GM18951 (cell line): Measurements from ENCODE around the gene RAD23A.
"Not testable (repeated sequence)": the region's sequence is repeated elsewhere in the genome, so short reads cannot be mapped to it uniquely, and the experiment has no call there.

Experiments
- POLR2A ChIP-seq: IDR thresholded peaks from 4 replicates; pipeline ENCODE4 v1.6.1; 2011; ENCODE audit warnings: mild to moderate bottlenecking; ENCODE audit not compliant: insufficient read length, insufficient read depth; ENCODE audit errors: extremely low read depth
- in situ Hi-C: fragments of 300-500 bp; cut with MboI; formaldehyde crosslinking; loops from one replicate; pipeline ENCODE4 v1.12.0; 2022; ENCODE audit warnings: low sequenced_read_pairs, mixed read lengths, inconsistent platforms; ENCODE audit not compliant: unreplicated experiment

The RAD23A gene

DNA sequence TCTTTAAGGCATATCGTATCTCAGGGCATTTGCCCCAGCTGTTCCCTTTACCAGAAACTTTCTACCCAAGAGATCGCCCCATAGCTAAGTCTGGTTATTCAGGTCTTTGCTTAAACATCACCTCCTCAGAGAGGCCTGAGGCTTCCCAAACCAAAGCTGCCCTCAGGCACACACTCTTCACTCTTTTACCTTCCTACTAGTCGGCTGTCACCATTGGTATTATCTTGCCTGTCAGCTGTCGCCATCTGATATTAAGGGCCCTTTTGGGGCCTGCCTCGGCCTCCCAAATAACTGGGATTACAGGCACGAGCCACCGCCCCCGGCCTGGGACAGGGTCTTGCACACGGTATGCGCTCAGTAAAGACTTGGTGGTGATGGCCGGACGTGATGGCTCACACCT is 10.3 kb downstream of the RAD23A start:
- TF ChIP-seq POLR2A, result no peak
- in situ Hi-C loops, result no loop called here

DNA sequence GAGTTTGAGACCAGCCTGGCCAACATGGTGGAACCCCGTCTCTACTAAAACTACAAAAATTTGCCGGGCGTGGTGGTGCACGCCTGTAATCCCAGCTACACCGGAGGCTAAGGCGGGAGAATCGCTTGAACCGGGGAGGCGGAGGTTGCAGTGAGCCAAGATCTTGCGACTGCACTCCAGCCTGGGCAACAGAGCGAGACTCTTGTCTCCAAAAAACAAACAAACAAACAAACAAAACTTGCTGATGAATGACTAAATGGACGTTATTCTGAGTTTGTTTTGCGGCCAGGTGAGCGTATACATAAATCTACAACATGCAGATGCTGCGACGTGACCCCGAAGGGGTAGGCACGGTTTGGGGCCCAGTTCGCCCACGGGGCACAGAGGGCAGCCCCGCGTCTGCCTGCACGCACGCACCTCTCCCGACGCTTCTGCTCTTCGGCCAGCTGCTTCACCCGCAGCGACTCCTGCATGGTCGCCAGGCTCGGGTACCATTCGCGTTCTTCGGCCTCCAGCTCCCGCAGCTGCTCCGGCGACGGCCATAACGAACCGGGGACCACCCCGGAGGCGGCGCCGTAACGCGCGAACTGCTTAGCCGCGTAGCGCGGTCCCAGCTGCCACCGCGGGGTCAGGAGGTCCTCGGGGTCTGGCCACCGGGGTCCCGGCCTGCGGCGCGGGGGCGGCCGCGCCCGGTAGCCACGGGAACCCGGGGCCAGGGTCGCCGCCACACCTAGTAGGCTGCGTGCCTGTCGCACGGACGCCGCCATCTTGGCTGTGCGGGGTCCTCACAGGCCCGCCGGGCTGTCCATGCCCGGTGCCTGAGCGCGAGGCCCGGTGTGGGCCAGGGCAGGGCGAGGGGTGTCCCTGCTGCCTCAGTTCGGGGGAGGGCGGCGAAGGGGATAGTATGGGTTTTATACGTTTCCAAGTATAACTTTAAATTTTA is 11.1 kb downstream of the RAD23A start, which contains the start of gene GADD45GIP1:
Gene GADD45GIP1, minus strand, starts transcription at position 778 of the 943 bp plus-strand sequence. Its CDS starts 11 bp downstream, at position 767.
- peak; percentile 97 for TF ChIP-seq POLR2A

DNA sequence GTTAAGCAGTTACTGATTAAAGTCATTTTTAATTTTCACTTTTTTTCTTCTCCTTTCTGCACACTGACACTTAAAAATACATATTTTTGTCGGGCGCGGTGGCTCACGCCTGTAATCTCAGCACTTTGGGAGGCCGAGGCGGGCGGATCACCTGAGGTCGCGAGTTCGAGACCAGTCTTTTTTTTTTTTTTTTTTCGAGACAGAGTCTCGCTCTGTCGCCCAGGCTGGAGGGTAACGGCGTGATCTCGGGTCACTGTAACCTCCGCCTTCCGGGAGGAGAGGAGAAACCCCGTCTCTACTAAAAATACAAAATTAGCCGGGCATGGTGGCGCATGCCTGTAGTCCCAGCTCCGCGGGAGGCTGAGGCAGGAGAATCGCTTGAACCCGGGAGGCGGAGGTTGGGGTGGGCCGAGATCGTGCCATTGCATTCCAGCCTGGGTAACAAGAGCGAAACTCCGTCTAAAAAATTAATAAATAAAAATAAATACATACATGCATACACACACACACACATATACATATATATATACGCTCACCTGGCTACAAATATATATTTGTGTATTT is 11.8 kb downstream of the RAD23A start:
- in situ Hi-C loops, result not testable (repeated sequence)

More for the DNA sequence above, 11.1 kb downstream of the RAD23A start, which contains the start of gene GADD45GIP1:
- in situ Hi-C loops, result no loop called here

DNA sequence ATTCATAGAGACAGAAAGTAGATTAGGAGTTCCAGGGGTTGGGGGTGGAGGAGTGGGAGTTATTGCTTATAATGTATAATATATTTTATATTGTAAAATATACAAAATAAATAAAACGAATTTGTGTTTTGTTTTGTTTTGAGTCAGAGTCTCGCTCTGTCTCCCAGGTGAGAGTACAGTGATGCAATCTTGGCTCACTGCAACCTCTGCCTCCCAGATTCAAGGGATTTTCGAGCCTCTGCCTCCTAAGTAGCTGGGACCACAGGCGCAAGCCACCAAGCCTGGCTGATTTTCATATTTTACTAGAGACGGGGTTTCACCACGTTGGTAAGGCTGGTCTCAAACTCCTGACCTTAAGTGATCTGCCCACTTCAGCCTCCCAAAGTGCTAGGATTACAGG is 13.8 kb downstream of the RAD23A start:
- no peak for TF ChIP-seq POLR2A
- in situ Hi-C loops, result no loop called here

DNA sequence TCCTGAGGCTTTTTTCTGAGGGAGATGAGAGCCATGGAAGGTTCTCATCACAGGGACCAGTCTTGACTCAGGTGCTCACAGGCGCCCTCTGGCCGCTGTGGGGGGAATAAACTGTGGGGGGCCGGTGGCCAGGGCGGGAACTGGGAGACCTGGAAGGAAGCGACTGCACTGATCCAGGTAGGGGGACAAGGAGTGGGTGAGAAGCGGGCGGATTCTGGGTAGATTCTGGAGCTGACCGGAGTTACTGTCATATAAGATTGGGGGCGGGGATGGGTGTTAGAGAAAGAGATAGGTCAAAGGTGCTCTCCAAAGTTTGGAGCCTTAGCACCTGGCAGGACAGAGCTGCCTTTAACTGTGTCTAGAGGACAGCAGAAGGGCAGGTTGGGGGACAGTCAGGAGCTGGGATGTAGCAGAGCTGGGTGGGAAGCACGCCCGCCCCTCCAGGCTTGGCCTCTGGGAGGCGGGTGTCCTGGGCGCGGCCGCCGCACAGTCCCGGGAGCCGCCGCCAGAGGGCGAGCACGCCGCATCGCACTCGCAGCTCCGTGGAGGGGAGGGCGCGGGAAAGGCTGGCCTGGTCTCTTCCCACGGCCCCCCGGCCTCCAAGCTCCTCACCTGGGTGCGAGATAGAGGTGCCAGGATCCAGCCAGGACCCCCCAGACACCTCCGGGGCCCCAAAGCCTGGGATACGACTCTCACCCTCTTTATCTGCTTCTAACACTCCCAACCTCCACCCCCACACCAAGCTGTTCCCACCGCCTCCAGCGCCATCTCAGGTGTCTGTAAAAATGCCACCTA is 19.6 kb downstream of the RAD23A start:
- in situ Hi-C loops, result no loop called here
- peak; percentile 24 for TF ChIP-seq POLR2A

DNA sequence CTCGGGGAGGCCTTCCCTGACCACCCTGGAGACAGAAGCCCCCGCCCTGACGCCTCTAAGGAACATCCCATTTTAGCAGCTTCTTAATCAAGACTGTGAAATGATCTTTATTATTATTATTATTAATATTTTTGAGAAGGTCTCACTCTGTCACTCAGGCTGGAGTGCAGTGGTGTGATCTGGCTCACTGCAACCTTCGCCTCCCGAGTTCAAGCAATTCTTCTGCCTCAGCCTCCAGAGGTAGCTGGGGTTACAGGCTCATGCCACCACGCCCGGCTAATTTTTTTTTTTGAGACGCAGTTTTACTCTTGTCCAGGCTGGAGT is 20.1 kb downstream of the RAD23A start:
- TF ChIP-seq POLR2A, result no peak
- in situ Hi-C loops, result no loop called here

DNA sequence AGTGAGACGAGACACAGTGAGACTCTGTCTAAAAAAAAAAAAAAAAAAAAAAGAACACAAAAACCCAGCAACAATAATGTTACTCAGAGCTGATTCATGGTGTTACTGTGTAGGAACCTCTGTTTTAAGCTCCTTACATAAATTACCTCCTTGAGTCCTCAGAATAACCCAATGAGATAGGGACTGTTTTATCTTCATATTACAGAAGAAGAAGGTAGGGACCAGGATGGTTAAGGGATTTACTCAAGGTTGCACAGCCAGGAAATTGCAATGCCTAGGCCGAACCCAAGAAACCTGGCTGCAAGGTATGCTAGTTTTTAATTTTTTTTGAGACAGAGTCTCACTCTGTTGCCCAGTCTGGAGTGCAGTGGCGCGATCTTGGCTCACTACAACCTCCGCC is 22.2 kb downstream of the RAD23A start:
- in situ Hi-C loops, result no loop called here
- TF ChIP-seq POLR2A, result no peak

DNA sequence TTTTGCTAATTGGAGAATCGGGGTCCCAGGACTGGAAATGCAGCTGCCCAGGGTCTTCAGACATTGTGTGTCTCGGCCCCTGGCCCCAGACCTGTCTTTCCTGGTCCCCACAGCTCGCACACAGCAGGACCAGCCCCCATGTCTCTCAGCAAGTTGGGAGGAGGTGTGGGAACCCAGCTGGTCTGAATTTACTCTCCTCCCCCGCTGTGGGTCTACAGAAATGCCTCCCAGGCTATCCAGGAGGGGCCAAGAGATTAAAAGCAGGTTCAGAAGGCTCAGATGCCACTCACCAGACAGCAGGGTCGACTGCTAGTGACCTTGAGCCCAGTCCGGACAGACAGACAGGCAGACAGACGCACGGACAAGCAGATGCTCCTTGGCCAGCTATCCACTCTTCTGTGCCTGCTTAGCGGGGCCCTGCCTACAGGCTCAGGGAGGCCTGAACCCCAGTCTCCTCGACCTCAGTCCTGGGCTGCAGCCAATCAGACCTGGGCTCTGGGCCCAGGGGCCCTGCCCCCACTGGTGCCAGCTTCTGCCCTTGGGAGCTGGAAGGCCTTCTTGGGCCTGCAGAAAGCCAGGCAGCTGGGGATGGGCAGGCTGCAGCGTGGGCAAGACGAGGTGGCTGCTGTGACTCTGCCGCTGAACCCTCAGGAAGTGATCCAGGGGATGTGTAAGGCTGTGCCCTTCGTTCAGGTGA is 23.8 kb downstream of the RAD23A start, which contains the start of gene DAND5:
Gene DAND5, plus strand, starts transcription at position 285 of the 697 bp plus-strand sequence. Its CDS starts 85 bp downstream, at position 370.
- no peak for TF ChIP-seq POLR2A
- in situ Hi-C loops, result no loop called here

DNA sequence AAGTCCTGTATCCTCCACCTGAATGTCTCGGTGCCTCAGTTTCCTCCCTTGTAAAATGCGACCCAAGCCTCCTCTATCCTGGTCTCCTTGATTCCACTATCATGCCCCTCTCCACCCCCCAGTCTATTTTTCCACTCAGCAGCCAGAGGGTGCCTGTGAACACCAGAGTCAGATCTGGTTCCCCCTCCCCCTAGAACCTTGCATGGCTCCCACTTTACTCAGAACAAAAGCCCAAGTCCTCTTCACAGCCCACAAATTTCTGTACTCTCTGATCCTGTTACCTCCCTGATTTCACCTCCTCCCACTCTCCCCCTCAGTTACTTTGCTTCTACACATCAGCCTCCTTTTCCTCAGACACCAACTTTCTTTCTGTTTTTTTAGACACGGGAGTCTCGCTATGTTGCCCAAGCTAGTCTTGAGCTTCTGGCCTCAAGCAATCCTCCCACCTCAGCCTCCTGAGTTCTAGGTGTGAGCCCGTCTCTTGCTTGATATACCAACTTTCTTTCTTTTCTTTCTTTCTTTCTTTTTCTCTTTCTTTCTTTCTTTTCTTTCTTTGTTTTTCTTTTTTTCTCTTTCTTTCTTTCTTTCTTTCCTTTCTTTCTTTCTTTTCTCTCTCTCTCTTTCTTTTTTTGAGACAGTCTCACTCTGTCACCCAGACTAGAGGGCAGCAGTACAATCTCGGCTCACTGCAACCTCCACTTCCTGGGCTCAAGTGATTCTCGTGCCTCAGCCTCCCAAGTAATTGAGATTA is 24.6 kb downstream of the RAD23A start:
- in situ Hi-C loops, result no loop called here
- no peak for TF ChIP-seq POLR2A

DNA sequence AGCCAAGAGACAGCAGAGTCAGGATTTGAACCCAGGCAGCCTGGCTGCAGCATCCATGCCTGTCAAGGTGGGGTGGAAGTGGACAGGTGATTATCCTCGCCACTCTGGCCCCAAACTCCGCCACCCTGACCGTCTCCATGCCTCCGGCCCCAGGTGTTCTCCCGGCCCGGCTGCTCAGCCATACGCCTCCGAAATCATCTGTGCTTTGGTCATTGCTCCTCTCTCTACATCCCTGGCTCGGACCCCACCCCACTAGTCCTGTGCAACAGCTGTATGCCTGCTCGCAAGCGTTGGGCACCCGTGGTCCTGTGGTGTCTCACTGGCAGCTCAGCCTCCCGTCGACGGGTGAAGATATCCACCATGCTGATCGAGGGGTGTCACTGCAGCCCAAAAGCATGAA is 27.6 kb downstream of the RAD23A start:
- in situ Hi-C loops, result no loop called here
- TF ChIP-seq POLR2A, result no peak

DNA sequence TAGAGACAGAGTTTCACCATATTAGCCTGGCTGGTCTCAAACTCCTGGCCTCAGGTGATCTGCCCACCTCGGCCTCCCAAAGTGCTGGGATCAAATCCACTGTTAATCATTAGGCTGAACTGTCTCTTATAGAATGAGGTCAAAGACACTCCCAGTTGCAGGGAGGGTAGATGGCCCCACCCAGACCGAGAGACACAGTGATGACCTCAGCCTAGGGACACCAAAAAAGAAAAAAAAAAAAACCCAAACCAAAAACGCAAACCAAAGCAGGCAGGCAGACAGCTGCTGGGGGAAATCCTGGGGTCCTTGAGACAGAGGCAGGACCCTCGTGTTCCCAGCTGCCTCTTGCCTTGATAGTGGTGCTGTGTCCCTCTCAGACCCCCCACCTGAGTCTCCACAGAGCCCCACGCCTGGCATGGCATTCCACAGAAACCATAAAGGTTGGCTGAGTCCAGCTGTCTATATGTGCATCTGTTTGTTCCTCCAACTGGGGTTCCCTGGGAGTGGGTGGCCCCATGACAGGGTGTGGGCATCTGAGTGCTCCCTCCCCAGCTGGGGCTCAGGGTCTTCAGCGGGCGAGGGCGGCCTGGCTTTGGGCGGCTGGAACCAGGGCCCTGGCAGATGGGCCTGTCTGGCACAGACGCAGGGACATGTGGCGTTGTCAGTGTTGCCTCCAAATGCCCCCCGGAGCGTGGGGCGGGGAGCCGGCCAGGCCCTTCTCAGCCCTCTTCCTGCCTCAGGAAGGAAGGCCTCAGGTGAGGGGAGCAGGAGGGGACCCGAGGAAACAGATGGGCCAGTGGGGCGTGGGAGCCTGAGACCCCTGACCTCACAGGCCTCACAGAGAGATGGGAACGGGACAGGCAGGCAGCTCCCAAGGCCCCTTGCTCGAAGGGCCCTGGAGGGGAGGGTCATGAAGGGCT is 28.9 kb downstream of the RAD23A start:
- TF ChIP-seq POLR2A, result no peak
- in situ Hi-C loops, result loop anchor here (5.0 to 25.0 kb wide), 2 partner anchors 118 to 288 kb away; no protein-coding TSS in a partner anchor

DNA sequence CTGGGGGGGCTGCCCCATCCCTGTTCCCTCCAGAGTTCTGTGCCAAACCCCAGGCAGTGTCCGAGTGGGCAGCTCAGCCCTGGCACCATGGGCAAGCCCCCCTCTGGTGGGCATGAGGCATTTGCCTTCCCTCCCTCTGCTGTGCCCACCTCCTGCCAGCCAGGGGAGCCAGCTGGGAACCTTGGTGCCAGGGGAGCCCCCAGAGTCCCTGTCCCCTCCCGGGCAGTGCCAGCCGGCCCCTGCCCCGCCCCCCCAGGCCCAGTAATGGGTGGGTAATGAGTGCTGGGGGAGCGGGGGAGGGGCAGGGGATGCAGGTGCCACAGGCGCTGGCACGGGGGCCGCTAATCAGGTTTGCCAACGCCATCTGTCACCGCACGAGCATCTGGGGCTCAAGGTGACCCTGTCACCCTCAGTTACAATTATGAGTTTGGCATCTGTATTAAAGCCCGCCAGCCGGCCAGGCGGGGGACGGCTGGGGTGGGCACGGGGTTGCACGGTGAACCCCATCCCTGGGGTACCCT is 29.6 kb downstream of the RAD23A start:
- no peak for TF ChIP-seq POLR2A
- in situ Hi-C loops, result loop anchor here (5.0 to 25.0 kb wide), 2 partner anchors 117 to 287 kb away; no protein-coding TSS in a partner anchor

DNA sequence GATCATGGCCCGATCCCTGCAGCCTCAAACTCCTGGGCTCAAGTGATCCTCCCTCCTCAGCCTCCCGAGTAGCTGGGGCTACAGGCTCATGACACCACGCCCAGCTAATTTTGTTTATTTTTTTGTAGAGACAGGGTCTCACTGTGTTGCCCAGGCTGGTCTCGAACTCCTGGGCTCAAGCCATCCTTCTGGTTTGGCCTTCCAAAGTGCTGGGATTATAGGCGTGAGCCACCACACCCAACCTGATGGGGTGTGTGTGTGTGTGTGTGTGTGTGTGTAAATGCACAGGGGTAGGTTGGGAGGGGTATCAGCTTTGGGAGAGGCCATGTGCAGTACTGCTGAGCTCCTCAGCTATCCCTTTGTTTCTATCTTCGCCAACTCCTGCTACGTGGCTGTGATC is 30.4 kb downstream of the RAD23A start:
- in situ Hi-C loops, result loop anchor here (5.0 to 25.0 kb wide), 2 partner anchors 116 to 286 kb away; no protein-coding TSS in a partner anchor
